Right lobe of liver (tissue), 6 donors: ENCODE results near the gene ABCB8. TPM values are rescaled to one million over a fixed set of nuclear protein-coding genes. Genes with fewer than 3 reads are reported as not detected.

ENCODE experiments used
- ATAC-seq, 4 donors: fragments of 200-7000 bp; cut with Tn5 transposase; one replicate each; pipeline ENCODE4 v1.9.1; 2020; ENCODE audit warnings: mild to moderate bottlenecking in 4 of 4, moderate library complexity in 4 of 4
- DNase-seq, 3 donors: peaks; one replicate each; pipeline ENCODE4 v3.0.0-alpha.2; 2020
- H3K27ac ChIP-seq, 3 donors: fragments of 200-600 bp; one replicate each; pipeline ENCODE4 v1.8.0; 2022
- H3K27me3 ChIP-seq, 2 donors: fragments of 200-600 bp; one replicate each; pipeline ENCODE4 v1.8.0; 2022
- H3K36me3 ChIP-seq, 4 donors: fragments of 200-600 bp; sonication (generic) in 1 of 4; one replicate each; pipeline versions ENCODE4 v1.5.1 to v1.8.0; 2017 to 2022; ENCODE audit warnings: control low read depth in 1 of 4
- H3K4me1 ChIP-seq, 4 donors: fragments of 200-600 bp; sonication (generic) in 1 of 4; one replicate each; pipeline versions ENCODE4 v1.5.1 to v1.8.0; 2017 to 2022; ENCODE audit warnings: control low read depth in 1 of 4
- H3K4me3 ChIP-seq, 3 donors: fragments of 200-600 bp; one replicate each; pipeline ENCODE4 v1.8.0; 2022
- H3K9me3 ChIP-seq, 4 donors: fragments of 200-600 bp; sonication (generic) in 1 of 4; one replicate each; pipeline versions ENCODE4 v1.5.1 to v1.8.0; 2017 to 2022; ENCODE audit warnings: control low read depth in 1 of 4
- CTCF ChIP-seq, 4 donors: fragments of 200-600 bp in 3 of 4; fragments of 450-650 bp in 1 of 4; IDR thresholded peaks; one replicate each; pipeline versions ENCODE4 v1.5.1 to v1.8.0; 2016 to 2022; ENCODE audit warnings: antibody characterized with exemption in 4 of 4, mild to moderate bottlenecking in 2 of 4
- POLR2A ChIP-seq: fragments of 450-650 bp; IDR thresholded peaks from one replicate; pipeline ENCODE4 v1.6.1; 2017; ENCODE audit warnings: antibody characterized with exemption, mild to moderate bottlenecking
- WGBS: methylation state at CpG from one replicate; pipeline ENCODE4 v1.1.6; 2018; ENCODE audit warnings: low coverage, low lambda C conversion rate; ENCODE audit not compliant: insufficient coverage; ENCODE audit errors: missing lambda C conversion rate; 5-methylcytosine and 5-hydroxymethylcytosine counted together
- intact Hi-C, 2 donors: fragments of 100-400 bp; cut with DNase I; formaldehyde crosslinking; loops; one replicate each; pipeline versions ENCODE4 v1.11.2 to v1.14.1; 2022
- total RNA-seq, 6 experiments: library from RNA; depleted of rRNA in 2 of 6; stranded (reverse); fragments of >200 nt in 2 of 6; fragmentation: NEBNext Ultra II Directional in 3 of 6; extraction: Animal tissue kit (Norgen Biotek cat#: 25700) in 3 of 6; gene quantifications; one replicate each; pipeline versions ENCODE4 v1.1.0 to v1.2.4, GENCODE V29; 2016 to 2023
- donor health status: DM: no; HTN: yes; CAD: no.
- donor health status: DM: no; HTN: no; CAD: no.
- donor health status: DM: no; HTN: no; CAD: no.
- donor health status: DM: no; HTN: yes; CAD: no.
- donor health status: DM: no; HTN: yes; CAD: no.

The ABCB8 gene
- total RNA-seq, 6 experiments from 2014 or later = 22.3 to 33.8 (median 26.8) TPM

DNA sequence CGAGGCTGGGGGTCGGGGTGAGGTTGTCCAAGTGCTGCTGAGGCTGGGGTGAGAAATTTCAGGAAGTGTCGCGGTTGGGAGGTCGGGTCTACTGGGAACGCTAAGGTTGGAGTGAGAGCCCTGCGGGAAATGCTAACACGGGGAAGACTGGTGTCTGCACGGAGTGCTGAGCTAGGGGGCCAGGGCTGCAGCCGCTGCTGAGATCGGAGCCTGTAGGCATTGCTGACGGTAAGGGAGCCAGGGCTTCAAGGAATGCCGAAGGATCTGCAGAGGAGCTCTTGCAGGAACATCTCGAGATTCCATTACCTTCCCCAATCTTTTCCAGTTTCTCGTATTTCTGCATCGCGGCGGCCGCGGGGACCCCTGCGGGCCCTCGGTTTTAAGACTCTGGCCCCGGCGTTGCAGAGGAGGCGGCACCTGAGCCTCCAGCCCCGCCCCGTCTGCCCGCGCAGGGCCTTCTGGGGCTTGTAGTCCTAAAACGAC is 29.3 kb downstream of the ABCB8 start, which contains the start of gene CDK5:
Gene CDK5, minus strand, starts transcription at position 392 of the 483 bp plus-strand sequence. Its CDS starts 49 bp downstream, at position 343.
- WGBS = 0% methylated on average over 29 of the region's 30 CpGs

GRCh38 chr7:151057989-151058780 is 29.9 kb downstream of the ABCB8 start:
- DNase-seq = peak; percentile 99
- TF ChIP-seq POLR2A (peak; percentile 79), CTCF (IDR thresholded peaks at IDR 0.05) (no peak)
- intact Hi-C loops = no loop called here
- Histone ChIP-seq H3K27me3 (no peaks in the 10 kb centered on the region), H3K27ac (peak overlapping the region; percentile 89 to 96 (median 94)), H3K4me1 (peaks cover 0 to 34% (median 13%) of the 10 kb centered on the region in 4 donors), H3K9me3 (no peaks in the 10 kb centered on the region), H3K36me3 (no peaks in the 10 kb centered on the region), H3K4me3 (peak overlapping the region; percentile 72 to 92 (median 87))
- 0% methylated on average over 10 of the region's 46 CpGs for WGBS
- ATAC-seq = peak; percentile 79 to 89 (median 83)

More for the DNA sequence above, 29.3 kb downstream of the ABCB8 start, which contains the start of gene CDK5:
- Histone ChIP-seq H3K4me3 (peak within 1 kb of the TSS; percentile 72 to 92 (median 87)), H3K4me1 (peaks cover 0 to 34% (median 13%) of the 10 kb centered on the region in 4 donors), H3K27me3 (no peaks in the 10 kb centered on the region), H3K27ac (peak within 1 kb of the TSS; percentile 89 to 96 (median 94)), H3K36me3 (no peaks in the 10 kb centered on the region), H3K9me3 (no peaks in the 10 kb centered on the region)
- intact Hi-C loops = no loop called here
- DNase-seq (no peak), ATAC-seq (no peak)
- TF ChIP-seq CTCF (IDR thresholded peaks at IDR 0.05) (no peak), POLR2A (no peak)

DNA sequence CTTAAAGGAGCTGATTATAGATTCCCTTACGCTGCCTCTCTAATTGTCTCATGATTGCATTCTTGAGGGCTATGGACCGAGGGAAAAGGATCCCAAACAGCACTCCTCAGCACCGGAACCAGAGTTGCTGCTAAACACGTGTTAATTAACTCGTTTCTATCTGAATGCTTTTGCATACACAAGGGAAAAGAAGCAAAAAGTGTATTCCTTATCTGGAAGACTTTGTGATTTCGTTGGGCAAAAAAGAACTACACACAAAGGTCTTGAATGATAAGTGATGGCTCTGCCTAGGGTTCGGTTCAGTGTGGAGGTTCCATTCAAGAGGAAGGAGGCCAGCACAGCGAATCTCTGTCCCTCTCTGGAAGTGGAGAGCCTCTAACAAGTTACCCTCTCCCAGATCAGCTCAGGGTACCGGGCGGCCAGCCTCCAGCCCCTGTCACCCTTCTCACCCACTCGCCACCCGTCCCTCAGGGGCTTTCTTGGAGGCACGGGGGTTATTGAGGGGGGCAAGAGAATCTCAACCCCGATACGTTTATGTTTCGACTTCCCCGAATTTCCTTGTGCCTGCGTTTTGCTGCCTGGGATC is 30.6 kb downstream of the ABCB8 start:
- Histone ChIP-seq H3K4me3 (peak overlapping the region; percentile 85 to 92 (median 87)), H3K27ac (peak overlapping the region; percentile 89 to 96 (median 94)), H3K27me3 (no peaks in the 10 kb centered on the region), H3K9me3 (no peaks in the 10 kb centered on the region), H3K36me3 (no peaks in the 10 kb centered on the region), H3K4me1 (peaks cover 0 to 40% (median 16%) of the 10 kb centered on the region in 4 donors)
- no peak for TF ChIP-seq CTCF (IDR thresholded peaks at IDR 0.05)
- TF ChIP-seq POLR2A = no peak
- WGBS = 3% methylated on average over 14 of the region's 18 CpGs
- DNase-seq = no peak
- ATAC-seq = no peak
- intact Hi-C loops = no loop called here

DNA sequence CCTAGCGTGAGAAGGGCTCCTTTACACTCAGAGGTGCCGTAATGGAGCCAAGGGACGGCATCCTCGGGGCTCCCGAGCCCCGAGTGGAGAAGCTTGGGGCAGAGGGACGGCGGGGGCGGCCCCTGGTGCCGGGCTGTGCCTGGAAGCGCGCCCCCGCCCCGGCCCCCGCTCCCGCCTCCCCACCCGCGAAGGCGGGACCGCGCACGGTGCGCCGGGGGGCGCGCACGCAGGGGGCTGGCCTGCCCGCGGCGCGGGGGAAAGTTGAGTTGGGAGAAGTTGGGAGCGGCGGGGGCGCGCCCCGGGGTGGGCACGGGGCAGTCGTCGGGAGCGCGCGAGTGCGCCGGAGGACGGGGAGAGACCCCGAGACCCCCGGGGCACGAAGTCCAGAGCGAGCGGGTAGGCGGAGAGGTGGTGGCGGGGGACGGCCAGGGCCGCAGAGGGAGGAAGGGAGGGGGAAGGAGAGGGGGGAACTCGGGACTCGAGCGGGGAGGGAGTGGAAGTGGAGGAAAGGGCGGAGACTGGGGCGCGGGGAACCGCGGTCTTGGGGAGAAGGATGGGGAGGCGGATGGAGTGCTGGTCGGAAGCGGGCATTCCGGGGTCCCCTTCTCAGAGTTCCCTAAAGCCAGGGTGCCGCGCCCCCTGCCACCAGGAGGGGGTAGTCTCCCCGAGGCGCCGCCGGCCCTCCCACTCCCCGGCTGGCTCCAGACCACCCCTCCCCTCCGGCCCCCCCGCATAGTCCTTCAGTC is 31.3 kb downstream of the ABCB8 start, which contains the start of gene SLC4A2:
Gene SLC4A2, plus strand, starts transcription at position 223 of the 746 bp plus-strand sequence. CDS start 2,399 bp downstream, outside the sequence.
- Histone ChIP-seq H3K27ac (peak within 1 kb of the TSS; percentile 89 to 96 (median 94)), H3K36me3 (peaks cover 0 to 3% (median under 1%) of the 10 kb centered on the region in 4 donors), H3K27me3 (no peaks in the 10 kb centered on the region), H3K4me3 (peak within 1 kb of the TSS; percentile 85 to 92 (median 87)), H3K9me3 (no peaks in the 10 kb centered on the region), H3K4me1 (peaks cover 0 to 42% (median 17%) of the 10 kb centered on the region in 4 donors)
- DNase-seq = peak; percentile 81 to 88 (median 87)
- TF ChIP-seq POLR2A (peak; percentile 40), CTCF (IDR thresholded peaks at IDR 0.05) (peak; percentile 22 to 42 (median 37))
- WGBS = under 1% methylated on average over 14 of the region's 75 CpGs
- intact Hi-C loops = no loop called here
- ATAC-seq = peak; percentile 26 to 50 (median 36)
